Kidney epithelial cell (primary cell): ENCODE results near the gene KIRREL1. TPM values are rescaled to one million over a fixed set of nuclear protein-coding genes. Genes with fewer than 3 reads are reported as not detected.

Source experiments
- DNase-seq: peaks from one replicate; pipeline ENCODE4 v3.0.0-alpha.2; 2010; ENCODE audit warnings: low read depth
- H3K27me3 ChIP-seq: 2 replicates; pipeline ENCODE4 v1.6.0; 2011; ENCODE audit warnings: low read length; ENCODE audit not compliant: control insufficient read depth, insufficient read depth
- H3K36me3 ChIP-seq: 2 replicates; pipeline ENCODE4 v1.5.1; 2011; ENCODE audit warnings: low read length; ENCODE audit not compliant: control insufficient read depth, insufficient read depth
- H3K4me3 ChIP-seq: 2 replicates; pipeline ENCODE4 v1.5.1; 2011; ENCODE audit warnings: low read depth, mild to moderate bottlenecking, control low read depth, low read length
- total RNA-seq: library from RNA; depleted of rRNA; stranded (reverse); fragments of >200 nt; gene quantifications from 2 replicates; pipeline ENCODE4 v1.2.3, GENCODE V29; 2015
- TF ChIP-seq, protein P1 (sequence below): IDR thresholded peaks from 2 replicates; pipeline ENCODE4 v1.5.1; 2011; ENCODE audit warnings: mild to moderate bottlenecking, moderate library complexity, low read length, control low read depth, inconsistent platforms; ENCODE audit not compliant: insufficient read depth, poor library complexity, severe bottlenecking

The KIRREL1 gene
- total RNA-seq, result 119 and 126 TPM in 2 replicates

- DNase-seq, result no peak
- TF ChIP-seq, protein P1, sequence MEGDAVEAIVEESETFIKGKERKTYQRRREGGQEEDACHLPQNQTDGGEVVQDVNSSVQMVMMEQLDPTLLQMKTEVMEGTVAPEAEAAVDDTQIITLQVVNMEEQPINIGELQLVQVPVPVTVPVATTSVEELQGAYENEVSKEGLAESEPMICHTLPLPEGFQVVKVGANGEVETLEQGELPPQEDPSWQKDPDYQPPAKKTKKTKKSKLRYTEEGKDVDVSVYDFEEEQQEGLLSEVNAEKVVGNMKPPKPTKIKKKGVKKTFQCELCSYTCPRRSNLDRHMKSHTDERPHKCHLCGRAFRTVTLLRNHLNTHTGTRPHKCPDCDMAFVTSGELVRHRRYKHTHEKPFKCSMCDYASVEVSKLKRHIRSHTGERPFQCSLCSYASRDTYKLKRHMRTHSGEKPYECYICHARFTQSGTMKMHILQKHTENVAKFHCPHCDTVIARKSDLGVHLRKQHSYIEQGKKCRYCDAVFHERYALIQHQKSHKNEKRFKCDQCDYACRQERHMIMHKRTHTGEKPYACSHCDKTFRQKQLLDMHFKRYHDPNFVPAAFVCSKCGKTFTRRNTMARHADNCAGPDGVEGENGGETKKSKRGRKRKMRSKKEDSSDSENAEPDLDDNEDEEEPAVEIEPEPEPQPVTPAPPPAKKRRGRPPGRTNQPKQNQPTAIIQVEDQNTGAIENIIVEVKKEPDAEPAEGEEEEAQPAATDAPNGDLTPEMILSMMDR, result no peak
- Histone ChIP-seq H3K27me3 (no peaks in the 10 kb centered on the region), H3K4me3 (peak within 1 kb of the TSS; percentile 87), H3K36me3 (peaks cover 2% of the 10 kb centered on the region)
Observed at GRCh38 chr1:157993147-157993917, at the start of gene KIRREL1. TSS of gene KIRREL1 (plus strand) at chr1:157993645. CDS start at chr1:157993677, 32 bp downstream.

DNA sequence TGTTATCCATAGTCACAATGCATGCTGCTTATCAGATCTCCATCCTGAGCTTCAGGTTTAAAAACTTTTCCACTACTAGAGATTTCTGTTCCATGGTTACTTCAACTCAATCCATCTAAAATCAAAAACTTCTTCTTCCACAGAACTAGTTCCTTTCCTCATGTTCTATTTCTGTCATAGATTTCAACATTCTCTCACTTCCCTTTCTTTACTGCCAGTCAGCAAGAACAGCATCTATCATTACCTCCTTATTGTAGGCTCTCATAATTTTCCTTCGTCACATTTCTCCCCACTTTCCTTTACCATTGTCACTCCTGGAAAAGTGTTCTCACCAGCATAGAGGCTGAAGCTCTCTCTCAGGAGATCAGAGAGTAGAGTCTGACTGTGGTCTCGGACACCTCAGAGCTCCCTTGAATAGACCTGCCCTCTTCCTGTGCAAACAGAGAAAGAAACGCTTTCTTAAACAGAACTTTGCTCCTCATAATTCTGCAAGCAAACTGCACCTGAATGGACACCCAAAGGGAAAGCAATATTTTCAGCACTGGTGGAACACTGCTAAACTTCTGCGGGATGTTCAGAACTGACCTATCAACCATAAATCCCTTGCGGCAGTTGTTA lies 48.7 kb upstream of the KIRREL1 start:
- TF ChIP-seq, protein P1, result no peak
- DNase-seq, result no peak
- Histone ChIP-seq H3K36me3 (no peaks in the 10 kb centered on the region), H3K4me3 (no peak overlapping the region), H3K27me3 (peaks cover 3% of the 10 kb centered on the region)

DNA sequence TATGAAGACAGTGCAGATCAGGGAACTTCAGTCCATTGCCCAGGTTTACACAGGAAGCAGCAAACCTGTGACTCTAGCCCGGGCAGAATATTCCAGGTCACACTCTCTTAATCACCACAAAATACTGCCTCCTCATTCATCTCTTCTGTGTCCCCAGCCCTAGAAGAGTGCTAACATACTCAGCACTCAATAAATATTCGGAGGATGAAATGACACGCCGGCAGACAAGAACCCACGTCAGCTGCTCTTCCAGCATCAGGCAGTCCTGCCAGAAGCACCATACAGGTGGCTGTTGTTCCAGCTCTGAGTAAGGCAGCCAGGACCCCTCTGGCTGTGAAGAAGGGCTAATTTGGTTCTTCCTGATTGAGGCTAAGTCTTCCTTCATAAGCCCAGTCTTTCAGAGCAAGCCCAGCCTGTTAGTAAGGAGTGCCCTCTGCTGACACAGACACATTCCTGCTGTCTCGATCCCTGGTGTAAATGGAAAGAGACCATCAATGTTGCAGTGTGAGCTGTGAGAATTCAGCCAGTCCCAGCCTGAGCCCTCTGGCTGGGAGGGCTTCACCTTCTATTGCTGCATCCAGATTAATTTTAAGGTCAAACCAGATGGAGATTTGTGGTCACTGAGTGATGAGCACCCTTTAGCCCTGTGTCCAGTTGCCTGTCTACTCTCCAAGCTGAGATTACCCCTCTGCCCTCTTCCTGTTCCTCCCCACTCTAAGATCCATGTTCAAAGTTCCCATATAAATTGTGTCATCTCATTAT lies 45.0 kb upstream of the KIRREL1 start:
- TF ChIP-seq, protein P1, result peak; percentile 79
- Histone ChIP-seq H3K27me3 (peaks cover 7% of the 10 kb centered on the region), H3K4me3 (no peak overlapping the region), H3K36me3 (no peaks in the 10 kb centered on the region)
- no peak for DNase-seq

DNA sequence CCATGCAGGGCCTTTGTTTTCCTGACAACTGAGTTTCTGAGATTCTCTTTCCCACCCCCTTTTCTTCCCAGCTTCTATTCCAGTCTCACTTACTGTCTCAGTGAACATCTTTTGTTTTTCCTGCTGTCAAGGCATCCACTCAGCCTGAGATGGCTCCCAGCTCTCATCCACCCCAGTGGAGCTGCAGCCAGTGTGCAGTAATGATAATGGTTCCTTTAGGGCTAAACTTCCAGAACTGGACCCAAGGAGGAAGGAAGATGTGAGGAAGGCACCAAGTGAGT lies 44.4 kb upstream of the KIRREL1 start:
- Histone ChIP-seq H3K27me3 (peaks cover 7% of the 10 kb centered on the region), H3K4me3 (no peak overlapping the region), H3K36me3 (no peaks in the 10 kb centered on the region)
- no peak for DNase-seq
- TF ChIP-seq, protein P1, result no peak

DNA sequence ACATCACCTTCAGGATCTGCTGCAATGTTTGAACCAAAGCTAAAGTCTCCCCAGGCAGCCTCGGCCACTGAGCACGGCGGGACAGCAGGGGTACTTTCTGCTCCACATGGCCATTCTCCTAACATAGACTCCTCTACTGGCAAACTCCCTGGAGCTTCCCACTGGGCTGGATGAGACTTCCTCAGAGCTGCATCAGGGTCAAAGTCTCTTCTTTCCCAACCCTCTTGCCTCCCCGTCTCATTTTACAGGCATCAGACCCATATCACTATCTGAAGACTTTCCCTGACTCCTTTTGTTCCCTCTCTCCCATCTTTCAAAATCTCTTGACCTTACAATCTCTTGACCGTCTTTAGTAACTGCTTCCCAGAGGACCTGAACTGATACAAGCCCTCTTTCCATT lies 42.2 kb upstream of the KIRREL1 start:
- DNase-seq, result no peak
- H3K27me3 ChIP-seq, result peaks cover 7% of the 10 kb centered on the region
- H3K4me3 ChIP-seq, result no peak overlapping the region
- no peaks in the 10 kb centered on the region for H3K36me3 ChIP-seq
- TF ChIP-seq, protein P1, result no peak
